Adrenal gland (tissue), 5 donors: ENCODE data around the gene ZC3H15.

Source experiments
- POLR2A ChIP-seq, 2 donors: fragments of 450-650 bp; IDR thresholded peaks; one replicate each; pipeline ENCODE4 v1.6.1; 2017; ENCODE audit warnings: antibody characterized with exemption in 2 of 2, mild to moderate bottlenecking in 2 of 2, moderate library complexity in 1 of 2
- TF ChIP-seq, protein P1 (sequence below), 6 experiments: fragments of 450-650 bp in 4 of 6; fragments of 200-600 bp in 2 of 6; sonication (generic) in 1 of 6; IDR thresholded peaks; 1 replicate in 5 of 6; 2 replicates in 1 of 6; pipeline versions ENCODE4 v1.5.1 to v1.8.0; 2016 to 2021; ENCODE audit warnings: antibody characterized with exemption in 6 of 6, mild to moderate bottlenecking in 2 of 6, moderate library complexity in 1 of 6
- donor health status: DM: no; HTN: no; CAD: no.

DNA sequence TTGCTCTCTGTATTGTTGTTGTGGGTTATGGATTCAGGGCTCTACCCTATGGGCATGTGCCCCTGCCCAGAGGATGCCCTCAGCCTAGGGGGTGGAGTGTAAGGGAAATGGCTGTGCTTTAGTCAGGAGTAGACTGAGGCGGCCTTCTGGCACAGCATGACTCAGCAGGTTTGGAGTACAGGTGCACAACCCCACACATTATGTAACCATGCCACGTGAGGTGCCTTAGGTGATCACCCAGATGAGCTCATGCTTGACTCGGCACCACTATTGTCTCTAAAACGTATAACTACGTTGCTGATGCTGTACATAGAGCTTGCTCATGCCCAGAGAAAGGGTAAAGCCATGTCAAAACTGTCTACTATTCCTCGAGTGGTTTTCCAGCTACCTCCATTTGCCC, 48.3 kb upstream of the ZC3H15 start:
- TF ChIP-seq, protein P1, sequence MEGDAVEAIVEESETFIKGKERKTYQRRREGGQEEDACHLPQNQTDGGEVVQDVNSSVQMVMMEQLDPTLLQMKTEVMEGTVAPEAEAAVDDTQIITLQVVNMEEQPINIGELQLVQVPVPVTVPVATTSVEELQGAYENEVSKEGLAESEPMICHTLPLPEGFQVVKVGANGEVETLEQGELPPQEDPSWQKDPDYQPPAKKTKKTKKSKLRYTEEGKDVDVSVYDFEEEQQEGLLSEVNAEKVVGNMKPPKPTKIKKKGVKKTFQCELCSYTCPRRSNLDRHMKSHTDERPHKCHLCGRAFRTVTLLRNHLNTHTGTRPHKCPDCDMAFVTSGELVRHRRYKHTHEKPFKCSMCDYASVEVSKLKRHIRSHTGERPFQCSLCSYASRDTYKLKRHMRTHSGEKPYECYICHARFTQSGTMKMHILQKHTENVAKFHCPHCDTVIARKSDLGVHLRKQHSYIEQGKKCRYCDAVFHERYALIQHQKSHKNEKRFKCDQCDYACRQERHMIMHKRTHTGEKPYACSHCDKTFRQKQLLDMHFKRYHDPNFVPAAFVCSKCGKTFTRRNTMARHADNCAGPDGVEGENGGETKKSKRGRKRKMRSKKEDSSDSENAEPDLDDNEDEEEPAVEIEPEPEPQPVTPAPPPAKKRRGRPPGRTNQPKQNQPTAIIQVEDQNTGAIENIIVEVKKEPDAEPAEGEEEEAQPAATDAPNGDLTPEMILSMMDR (IDR thresholded peaks at IDR 0.05) = no peak
- no peak for TF ChIP-seq POLR2A (IDR thresholded peaks at IDR 0.05)
